KMS-11 (cell line): ENCODE measurements around the gene FBXO44.

Experiments used
- H2AFZ ChIP-seq: fragments of 200-600 bp; sonication (generic); 2 replicates; pipeline ENCODE4 v1.6.1; 2016; ENCODE audit warnings: antibody characterized with exemption, mixed run types, low read depth
- H3K27ac ChIP-seq: fragments of 200-600 bp; sonication (generic); 2 replicates; pipeline ENCODE4 v1.6.1; 2016; ENCODE audit warnings: mild to moderate bottlenecking, mixed run types
- H3K27me3 ChIP-seq: fragments of 200-600 bp; sonication (generic); 2 replicates; pipeline ENCODE4 v1.6.1; 2017; ENCODE audit warnings: mild to moderate bottlenecking, low read depth, mixed run types, moderate library complexity; ENCODE audit not compliant: insufficient read depth
- H3K36me3 ChIP-seq: fragments of 200-600 bp; sonication (generic); 2 replicates; pipeline ENCODE4 v1.6.1; 2017; ENCODE audit warnings: mild to moderate bottlenecking, mixed run types; ENCODE audit not compliant: insufficient read depth
- H3K4me1 ChIP-seq: fragments of 200-600 bp; sonication (generic); 2 replicates; pipeline ENCODE4 v1.6.1; 2016; ENCODE audit warnings: mild to moderate bottlenecking, low read depth, mixed run types; ENCODE audit not compliant: poor library complexity, severe bottlenecking
- H3K4me2 ChIP-seq: fragments of 200-600 bp; sonication (generic); 2 replicates; pipeline ENCODE4 v1.7.0; 2016; ENCODE audit warnings: mild to moderate bottlenecking, mixed run types
- H3K4me3 ChIP-seq: fragments of 200-600 bp; sonication (generic); IDR thresholded peaks from 2 replicates; pipeline ENCODE4 v1.6.1; 2017; ENCODE audit warnings: low read depth, low read length, mixed read lengths; ENCODE audit not compliant: insufficient read depth
- H3K79me2 ChIP-seq: fragments of 200-600 bp; sonication (generic); 2 replicates; pipeline ENCODE4 v1.6.1; 2016; ENCODE audit warnings: low read depth, mixed run types; ENCODE audit not compliant: insufficient read depth
- H3K9ac ChIP-seq: fragments of 200-600 bp; sonication (generic); 2 replicates; pipeline ENCODE4 v1.6.1; 2016; ENCODE audit warnings: mild to moderate bottlenecking, mixed run types
- H4K20me1 ChIP-seq: fragments of 200-600 bp; sonication (generic); 2 replicates; pipeline ENCODE4 v1.6.1; 2016; ENCODE audit warnings: mild to moderate bottlenecking, mixed run types; ENCODE audit not compliant: insufficient read depth
- CTCF ChIP-seq: fragments of 200-600 bp; sonication (generic); conservative IDR thresholded peaks from 2 replicates; pipeline ENCODE4 v1.6.1; 2017; ENCODE audit warnings: low read depth, mild to moderate bottlenecking, antibody characterized with exemption, low read length, moderate library complexity, mixed read lengths

Gene FBXO44

DNA sequence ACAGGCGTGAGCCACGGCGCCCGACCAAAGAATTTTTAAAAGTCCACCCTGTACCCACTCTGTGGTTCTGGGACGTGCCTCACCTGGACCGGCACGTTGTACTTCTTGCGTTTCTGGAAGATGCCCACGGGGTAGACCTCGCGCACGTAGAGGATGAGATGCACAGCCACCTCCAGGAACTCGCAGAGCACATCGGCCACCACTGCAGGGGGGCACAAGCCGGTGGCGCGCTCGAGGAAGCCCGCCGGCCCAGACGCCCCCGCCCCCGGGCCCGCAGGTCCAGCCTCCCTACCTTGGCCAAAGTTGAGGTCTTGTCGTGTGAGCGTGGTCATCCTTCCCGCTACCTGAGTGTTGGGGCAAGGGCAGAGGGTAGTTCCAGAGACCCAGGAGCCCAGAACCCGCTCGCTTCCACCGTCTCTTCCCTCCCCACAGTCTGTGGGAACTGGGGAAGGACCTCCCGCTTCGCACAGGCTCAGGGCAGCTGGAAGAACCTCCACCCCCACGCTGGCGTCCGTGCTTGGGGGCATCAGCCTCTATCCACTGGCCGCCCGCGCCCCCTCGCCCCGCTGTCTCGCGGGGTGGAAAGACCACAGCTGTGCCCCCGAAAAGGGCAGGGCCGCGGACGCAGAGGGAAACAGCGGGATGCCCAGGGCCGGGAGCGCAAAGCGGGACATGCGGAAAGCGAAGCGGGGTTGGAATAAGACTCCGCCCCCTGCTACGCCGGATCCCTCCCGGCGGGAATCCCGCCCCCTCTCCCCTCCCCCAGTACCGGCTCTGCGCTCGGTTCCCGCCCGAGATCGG lies 25.8 kb downstream of the FBXO44 start:
- no peak for TF ChIP-seq CTCF
- peak overlapping the region; percentile 73 for H3K4me3 ChIP-seq
- no peaks in the 10 kb centered on the region for H3K79me2 ChIP-seq
- peak overlapping the region; percentile 91 for H2AFZ ChIP-seq
- peak overlapping the region; percentile 58 for H3K9ac ChIP-seq
- no peaks in the 10 kb centered on the region for H3K36me3 ChIP-seq
- peak overlapping the region; percentile 63 for H3K4me2 ChIP-seq
- no peaks in the 10 kb centered on the region for H3K4me1 ChIP-seq
- H3K27ac ChIP-seq = no peak overlapping the region
- H4K20me1 ChIP-seq = no peaks in the 10 kb centered on the region
- peaks cover 19% of the 10 kb centered on the region; the same call in 1 of the 2 replicates for H3K27me3 ChIP-seq

- Histone ChIP-seq H3K27ac (no peak within 1 kb of the TSS), H2AFZ (peak within 1 kb of the TSS; percentile 91), H3K4me1 (no peaks in the 10 kb centered on the region)
Observed at GRCh38 chr1:11681071-11681771, 26.5 kb downstream of the FBXO44 start, which contains the start of gene MAD2L2. TSS of gene MAD2L2 (minus strand) at chr1:11681148. CDS start at chr1:11680601, 547 bp downstream.

DNA sequence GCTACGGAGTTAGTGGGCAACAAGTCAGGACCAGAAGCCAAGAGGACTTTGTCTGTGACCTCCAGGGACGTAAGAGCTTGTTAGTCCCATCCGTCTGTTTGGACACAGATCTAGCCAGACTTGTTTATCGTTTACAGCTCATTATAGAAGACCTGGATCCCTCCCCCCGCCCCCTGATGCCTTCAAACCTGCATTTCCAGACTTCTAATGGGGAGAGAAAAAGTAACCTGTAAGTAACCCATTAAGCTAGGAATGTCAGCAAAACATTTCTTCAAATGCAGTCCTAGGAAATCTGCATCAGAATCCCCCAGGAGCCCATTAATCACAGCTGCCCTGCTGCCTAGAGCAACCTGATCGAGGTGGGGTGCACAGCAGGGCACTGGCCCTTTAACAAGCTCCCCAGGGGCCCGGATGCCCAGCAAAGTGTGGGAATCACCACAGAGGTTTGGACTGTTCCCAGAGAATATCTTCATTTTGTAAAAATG lies 27.7 kb downstream of the FBXO44 start:
- Histone ChIP-seq H3K27me3 (peaks cover 23% of the 10 kb centered on the region; the same call in 1 of the 2 replicates), H3K4me3 (no peak overlapping the region), H3K4me1 (no peaks in the 10 kb centered on the region), H3K9ac (no peak overlapping the region), H3K79me2 (no peaks in the 10 kb centered on the region), H2AFZ (no peak overlapping the region; the same call in 1 of the 2 replicates), H3K4me2 (no peak overlapping the region), H3K27ac (no peak overlapping the region), H4K20me1 (no peaks in the 10 kb centered on the region), H3K36me3 (no peaks in the 10 kb centered on the region)
- TF ChIP-seq CTCF = no peak

More at GRCh38 chr1:11681071-11681771, 26.5 kb downstream of the FBXO44 start, which contains the start of gene MAD2L2:
- peak within 1 kb of the TSS; percentile 73 for H3K4me3 ChIP-seq
- no peaks in the 10 kb centered on the region for H3K79me2 ChIP-seq
- H3K4me2 ChIP-seq = peak within 1 kb of the TSS; percentile 82
- H3K27me3 ChIP-seq = peaks cover 19% of the 10 kb centered on the region; the same call in 1 of the 2 replicates
- no peaks in the 10 kb centered on the region for H4K20me1 ChIP-seq
- H3K9ac ChIP-seq = peak within 1 kb of the TSS; percentile 58
- no peak for TF ChIP-seq CTCF
- no peaks in the 10 kb centered on the region for H3K36me3 ChIP-seq

DNA sequence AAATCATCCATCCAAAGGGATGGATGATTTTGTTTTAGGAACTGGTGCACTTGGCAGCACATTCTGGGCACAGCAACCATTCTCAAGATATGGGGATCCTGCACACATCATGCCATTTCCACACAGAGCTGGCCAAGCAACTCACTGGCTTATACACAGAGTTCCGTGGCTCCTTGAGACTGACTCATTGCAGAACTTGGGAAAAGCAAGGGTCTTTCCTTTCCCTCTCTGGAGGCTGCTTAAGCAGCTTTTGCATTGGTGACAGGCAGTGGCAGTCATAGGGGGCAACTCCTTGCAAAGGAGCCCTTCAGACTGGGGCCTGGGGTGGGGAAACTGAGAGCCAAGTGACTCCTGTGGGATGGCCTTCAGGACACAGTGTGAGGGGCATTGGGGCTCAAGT lies 28.1 kb downstream of the FBXO44 start:
- H2AFZ ChIP-seq = no peak overlapping the region
- H3K79me2 ChIP-seq = no peaks in the 10 kb centered on the region
- no peaks in the 10 kb centered on the region for H4K20me1 ChIP-seq
- H3K9ac ChIP-seq = no peak overlapping the region
- no peak for TF ChIP-seq CTCF
- no peaks in the 10 kb centered on the region for H3K4me1 ChIP-seq
- H3K27me3 ChIP-seq = peaks cover 23% of the 10 kb centered on the region; the same call in 1 of the 2 replicates
- no peaks in the 10 kb centered on the region for H3K36me3 ChIP-seq
- no peak overlapping the region for H3K4me2 ChIP-seq
- H3K27ac ChIP-seq = no peak overlapping the region
- H3K4me3 ChIP-seq = no peak overlapping the region
